Measurements from ENCODE around the gene C19orf67.

C19orf67 gene

DNA sequence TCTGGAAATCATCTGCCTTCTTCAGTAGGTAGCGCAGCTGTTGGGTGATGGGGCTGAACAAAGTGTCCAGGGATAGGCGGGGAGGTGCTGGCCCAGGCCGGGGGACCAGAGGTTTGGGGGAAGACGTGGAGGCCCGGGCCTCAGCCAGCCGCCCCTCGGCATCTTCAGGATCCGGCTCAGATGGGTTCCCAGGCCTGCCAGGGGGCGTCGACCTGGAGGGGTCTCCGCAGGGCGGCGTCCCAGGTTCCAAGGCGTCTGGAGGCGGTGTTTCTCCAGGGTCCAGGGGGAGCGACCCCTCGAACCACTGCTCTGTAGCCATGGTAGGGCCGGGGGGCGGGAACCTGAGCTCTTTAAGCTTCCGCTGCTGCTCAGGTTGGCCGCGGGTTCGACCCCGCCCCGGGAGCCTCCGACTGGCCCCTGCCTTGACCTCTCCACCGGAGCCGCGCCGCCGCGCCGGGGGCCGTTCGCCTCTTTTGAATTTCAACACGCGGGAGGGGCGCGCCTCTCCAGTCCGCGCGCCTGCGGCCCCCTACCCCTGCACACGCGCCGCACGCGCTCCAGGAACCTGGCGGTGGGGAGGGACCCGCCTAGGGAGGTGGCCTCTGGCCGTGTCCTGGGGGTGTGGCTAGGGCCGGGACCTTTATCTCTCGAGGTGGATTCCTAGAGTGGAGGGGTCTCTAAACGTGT lies at the start of gene C19orf67:
Gene C19orf67 (minus strand): TSS at position 475 of the 687 bp plus-strand sequence. CDS start 156 bp downstream, at position 319.
- no peak for DNase-seq (ENCODE audit: low read depth in 2 of 2)

DNA sequence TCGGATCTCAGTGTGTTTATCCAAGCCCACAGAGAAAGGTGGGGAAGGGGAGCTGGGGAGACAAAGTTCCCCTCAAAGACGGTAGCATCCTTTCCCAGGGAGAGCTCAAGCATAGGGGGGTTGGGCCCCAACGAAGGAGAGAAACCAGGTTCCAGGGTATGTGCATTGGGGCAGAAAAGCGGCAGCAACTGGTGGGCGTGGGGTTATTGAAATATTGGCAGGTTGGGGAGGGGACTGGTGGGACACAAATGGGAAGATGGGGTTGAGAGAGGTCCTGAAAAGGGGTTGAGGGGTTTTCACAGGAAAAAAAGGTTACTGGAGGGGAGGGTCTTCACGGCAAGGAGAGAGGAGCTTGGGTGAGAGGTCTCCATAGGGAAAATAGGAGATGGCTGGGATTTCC lies 49.8 kb upstream of the C19orf67 start:
- DNase-seq (ENCODE audit: low read depth in 2 of 2) = no peak

DNA sequence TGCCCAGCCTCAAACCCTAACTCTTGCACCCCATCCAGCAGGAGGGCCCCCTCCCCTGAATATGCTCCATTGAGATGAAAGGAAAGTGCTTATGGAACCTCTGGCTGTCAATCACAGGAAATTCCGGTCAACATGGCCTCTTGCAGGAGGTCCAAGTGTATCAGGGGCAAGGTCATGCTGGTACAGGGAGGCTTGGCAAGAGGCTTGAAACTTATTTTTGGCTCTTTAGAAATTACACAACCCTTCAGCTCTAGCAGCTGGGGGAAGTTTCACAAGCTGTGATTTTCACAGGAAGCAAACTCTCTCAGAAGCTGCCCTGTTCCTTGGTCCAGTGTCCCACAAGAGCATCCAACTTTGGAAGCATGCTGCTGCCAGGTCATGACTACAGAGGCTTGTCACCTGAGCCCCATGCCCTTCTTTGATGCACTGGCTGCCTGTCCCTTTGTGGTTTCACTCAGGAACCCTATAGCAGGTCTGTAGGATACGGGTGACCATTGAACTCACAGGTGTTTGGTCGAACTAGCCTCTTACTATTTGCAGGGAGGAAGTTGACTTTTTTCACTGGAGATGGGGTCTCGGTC lies 42.4 kb upstream of the C19orf67 start:
- DNase-seq (ENCODE audit: low read depth in 2 of 2) = no peak

DNA sequence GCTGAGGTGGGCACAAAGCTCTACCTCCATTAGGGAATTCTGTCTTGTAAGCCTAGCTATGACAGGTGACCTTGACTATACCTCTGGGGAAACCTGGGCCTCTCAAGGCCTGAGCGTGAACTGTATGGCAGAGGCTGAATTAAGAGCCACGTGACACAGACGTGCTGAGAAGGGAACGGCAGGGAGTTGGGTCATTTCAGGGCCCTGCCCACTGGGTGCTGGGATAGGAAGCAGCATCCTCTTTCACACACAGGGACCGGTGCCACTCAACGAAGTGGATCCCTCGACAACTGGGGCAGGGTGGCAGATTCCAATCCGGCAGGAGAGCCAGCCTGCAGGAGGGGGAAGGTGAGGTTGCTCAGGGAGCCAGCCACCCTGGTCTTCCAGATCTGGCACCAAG lies 41.6 kb upstream of the C19orf67 start:
- DNase-seq (ENCODE audit: low read depth in 2 of 2) = no peak

DNA sequence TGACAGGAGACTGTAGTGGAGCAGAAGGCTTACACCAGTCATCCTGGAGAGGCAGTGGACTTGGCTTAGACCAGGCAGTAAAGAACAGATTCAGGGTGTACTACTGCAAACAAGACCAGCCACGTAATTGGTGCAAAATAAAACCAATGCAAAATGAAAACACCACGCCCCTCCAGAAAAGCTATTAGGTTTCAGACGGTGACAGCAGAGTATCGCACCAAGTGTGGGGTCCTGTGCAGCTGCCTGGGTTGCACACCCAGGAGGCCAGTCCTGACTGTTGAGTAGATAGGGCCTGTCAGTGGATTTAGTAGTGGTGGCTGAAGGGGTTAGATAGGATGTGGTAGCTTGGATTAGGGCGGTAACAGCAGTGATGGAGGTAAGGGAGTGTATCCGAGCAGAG lies 37.3 kb upstream of the C19orf67 start:
- no peak for DNase-seq (ENCODE audit: low read depth in 2 of 2)

DNA sequence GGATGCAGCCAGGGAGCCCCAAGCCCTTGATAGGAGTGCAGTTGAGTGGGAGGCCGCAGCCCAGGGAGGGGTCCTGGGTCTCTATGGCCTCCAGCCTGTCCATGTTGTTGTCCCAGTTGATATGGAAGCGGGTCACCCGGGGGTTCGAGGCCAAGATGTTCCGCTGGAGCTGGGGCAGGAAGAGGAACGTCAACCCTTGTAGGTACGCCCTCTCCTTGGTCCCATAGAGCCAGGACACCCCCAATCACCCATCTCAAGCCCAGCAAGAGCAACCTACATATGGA lies 34.9 kb upstream of the C19orf67 start:
- no peak for DNase-seq (ENCODE audit: low read depth in 2 of 2)

DNA sequence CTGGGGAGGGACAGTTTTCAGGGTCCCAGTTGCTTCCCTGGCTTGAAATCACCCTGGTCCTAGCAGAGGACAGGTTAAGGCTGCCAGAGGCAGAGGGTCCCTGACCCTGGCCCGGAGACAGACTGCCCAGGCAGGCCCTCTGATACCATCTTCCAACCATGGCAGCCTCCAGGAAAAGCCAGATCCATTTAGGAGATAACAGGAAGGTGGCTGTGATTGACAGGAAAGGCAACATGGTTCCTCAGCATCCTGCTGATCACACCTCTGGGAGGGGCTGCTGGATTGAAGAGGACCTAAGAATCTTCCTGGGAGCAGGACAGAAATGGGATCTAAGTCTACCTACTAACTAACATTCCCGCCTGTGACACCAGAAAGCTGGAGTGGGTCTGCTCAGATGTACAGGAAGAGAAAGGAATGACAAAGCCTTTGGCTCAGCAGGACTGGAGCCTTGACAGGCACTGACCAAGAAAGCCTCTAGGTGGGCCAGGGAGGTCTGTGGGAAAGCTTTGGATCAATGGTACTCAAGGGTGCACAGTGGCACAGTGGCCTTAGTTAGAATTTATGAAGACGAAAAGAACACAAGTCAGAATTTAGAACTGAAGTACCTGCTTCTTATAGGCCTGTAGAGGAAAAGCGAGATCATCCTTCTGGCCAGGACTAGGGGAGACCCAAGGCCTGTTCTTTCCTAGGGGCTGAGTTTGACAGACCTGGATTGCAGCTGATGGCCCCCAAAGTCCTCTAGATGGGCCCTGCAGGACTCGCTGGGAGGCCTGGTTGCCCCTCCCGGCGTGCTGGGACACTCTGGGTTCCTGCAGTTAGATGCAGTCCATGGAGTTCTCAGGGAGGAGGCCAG lies 34.3 kb upstream of the C19orf67 start:
- DNase-seq (ENCODE audit: low read depth in 2 of 2) = no peak

DNA sequence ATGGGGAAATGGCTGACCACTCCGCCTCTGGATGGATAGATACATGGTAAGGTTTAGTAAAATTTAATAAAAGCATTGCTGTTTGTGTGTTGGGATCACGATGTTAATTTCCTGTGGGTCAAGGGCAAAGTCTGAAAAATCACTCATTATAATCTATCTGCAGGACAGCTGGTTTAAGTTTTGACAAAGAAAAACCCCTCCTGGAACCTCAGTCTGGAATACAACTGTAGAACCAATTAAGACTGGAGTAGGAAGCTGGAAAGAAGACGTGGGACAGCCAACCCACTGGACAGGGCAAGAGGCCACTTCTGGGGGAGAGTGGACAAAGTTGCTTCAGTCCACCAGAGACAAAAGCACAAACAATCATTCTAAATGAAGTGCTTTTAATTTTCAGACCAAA lies 33.6 kb upstream of the C19orf67 start:
- no peak for DNase-seq (ENCODE audit: low read depth in 2 of 2)

DNA sequence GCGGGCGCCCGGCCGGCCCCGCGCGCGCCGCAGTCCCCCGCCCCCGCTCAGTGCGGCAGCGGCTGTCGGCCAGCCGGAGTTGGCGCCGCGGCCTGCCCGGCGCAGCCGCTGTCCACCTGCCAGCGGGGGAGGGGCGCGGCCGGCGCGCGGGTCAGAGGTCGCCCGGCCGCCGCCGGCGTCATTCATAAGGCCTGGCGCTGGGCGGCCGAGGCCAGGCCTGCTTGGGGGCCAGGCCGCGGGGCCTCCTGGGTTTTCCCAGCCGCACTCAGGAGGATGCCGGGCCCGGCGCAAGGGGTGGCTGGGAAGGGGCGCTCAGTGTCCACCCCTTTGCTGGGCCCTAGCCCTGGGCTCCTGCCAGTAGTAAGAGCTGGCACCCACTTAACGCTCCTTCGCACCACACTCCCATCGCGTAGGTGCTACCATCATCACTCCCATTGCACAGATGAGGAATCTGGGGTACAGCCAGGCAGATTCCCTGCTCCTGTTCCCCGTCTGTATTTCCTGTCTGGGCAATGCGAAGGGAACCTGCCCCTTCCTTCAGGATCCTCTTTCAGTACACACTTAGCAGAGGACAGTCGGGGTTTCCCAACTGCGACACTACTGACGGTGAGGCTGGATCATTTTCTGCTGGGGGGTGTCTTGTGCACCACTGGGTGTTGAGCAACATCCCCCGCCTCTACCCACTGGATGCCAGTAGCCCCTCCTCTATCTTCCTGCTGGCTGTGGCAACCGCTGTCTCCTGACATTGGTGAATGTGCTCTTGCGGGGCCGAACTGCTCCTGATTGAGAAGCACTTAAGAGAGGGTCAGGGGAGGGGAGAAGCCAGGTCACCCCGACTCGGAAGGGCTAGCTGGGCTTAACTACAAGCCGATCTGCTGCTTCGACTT lies 32.8 kb upstream of the C19orf67 start:
- DNase-seq (ENCODE audit: low read depth in 2 of 2) = no peak

DNA sequence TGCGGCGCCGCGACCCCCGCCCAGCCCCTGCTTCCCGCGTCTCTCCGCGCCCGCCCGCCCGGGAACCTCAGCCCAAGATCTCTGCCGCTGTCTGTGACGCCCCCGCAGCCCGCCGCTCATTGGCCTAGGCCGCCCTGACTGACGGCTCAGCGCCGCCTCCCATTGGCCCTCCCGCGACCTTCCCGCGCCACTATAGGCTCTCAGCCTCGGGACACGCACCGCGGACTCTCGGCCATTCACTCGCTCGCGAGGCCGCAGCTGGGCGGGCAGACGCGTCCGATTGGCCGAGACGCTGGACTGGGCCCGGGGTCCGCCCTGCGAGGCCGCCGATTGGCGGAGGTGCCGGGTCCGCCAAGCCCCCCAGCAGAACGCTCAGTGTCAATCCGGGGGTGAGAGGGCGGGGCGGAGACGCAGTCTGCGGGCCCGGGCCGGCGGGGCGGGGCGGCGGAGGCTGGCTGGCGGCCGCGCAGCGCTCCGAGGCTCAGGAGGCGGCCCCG lies 32.1 kb upstream of the C19orf67 start, which contains the start of gene PRKACA:
Gene PRKACA (minus strand): TSS at position 95 of the 497 bp plus-strand sequence. CDS start 215 bp downstream, outside the sequence.
- DNase-seq (ENCODE audit: low read depth in 2 of 2) = peak; percentile 94 to 98

DNA sequence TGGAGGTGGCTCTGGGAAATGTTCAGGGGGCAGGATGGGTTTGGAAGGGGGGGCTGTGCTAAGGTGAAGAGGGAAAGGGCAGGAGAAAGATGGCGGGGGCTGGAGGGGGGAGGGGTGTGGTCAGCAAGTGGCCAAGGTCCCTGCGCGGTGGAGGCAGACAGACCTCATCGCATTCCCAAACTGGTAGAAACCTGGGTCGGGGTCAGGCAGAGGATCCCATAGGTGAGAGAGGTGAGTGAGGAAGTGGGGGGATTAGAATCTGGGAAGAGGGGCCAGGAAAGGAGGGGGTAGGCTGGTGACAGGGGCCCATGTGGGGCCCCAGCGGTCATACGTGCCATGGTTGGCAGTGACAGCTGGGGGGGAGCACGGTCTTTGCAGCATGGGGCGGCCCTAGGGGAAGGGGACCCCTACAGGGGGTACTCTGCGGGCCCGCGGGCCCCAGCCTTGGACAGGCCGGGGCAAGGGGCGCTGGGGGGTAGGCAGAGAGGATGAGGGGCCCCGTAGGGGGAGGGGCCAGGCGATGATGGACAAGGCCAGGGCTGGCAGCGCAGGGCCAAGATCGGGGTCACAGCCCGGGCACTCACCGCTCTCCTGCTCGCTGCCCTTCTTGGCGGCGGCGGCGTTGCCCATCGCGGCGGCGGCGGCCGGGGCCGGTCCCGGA lies 31.5 kb upstream of the C19orf67 start:
- no peak for DNase-seq (ENCODE audit: low read depth in 2 of 2)

DNA sequence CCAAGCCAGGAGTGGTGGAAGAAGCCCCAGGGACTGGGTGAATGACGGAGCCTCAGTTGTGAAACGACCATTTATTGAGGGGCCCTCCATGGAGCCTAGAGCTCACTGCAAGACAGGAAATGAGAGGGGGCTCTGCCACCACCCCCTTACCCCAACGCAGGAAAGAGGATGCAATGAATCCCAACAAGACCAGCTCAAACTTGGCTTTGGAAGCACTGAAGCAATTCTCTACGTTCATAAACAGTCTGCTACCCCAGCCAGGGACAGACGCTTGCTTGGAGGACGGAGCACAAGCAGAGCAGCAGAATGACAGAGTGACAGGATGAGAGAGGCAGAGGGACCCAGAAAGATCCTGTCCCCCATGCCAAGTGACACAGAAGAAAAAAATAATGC lies 30.9 kb upstream of the C19orf67 start:
- no peak for DNase-seq (ENCODE audit: low read depth in 2 of 2)

DNA sequence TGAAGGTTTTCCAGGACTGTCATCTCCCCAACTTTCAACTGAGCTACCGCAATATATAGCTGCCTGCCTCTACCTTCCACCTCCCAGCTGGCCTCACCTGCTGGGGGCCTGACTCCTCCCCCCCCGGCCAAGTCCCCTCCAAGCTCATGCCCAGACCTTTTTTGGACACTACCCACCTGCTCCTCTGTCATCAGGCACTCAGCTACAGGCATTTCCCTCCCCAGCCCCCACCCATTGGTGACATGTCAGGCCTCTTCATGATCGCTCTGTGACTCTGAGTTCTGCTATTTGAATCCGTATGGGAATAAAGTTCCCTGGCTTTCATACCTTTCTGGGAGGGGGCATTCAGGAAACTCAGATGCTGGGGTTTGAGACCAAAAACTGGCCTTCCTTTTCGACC lies 30.2 kb upstream of the C19orf67 start:
- DNase-seq (ENCODE audit: low read depth in 2 of 2) = no peak

DNA sequence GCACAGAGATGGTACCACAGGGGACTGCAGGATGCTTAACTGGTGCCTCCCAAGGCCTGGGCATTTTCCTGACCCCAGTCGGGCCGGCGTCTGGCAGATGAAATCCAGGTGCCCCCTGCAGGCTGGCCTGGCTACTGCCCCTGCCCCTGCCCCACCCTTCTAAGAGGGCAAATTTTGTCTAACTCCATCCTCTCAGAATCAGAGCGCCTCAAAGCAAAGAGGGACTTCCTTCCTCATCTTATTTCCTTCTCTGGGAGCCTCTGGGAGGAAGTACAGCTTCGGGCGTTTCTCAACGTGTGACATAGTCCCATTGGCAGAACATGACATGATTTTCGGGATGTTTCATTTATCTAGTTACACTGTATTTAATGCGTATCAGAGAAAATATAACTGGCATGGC lies 29.3 kb upstream of the C19orf67 start:
- no peak for DNase-seq (ENCODE audit: low read depth in 2 of 2)

DNA sequence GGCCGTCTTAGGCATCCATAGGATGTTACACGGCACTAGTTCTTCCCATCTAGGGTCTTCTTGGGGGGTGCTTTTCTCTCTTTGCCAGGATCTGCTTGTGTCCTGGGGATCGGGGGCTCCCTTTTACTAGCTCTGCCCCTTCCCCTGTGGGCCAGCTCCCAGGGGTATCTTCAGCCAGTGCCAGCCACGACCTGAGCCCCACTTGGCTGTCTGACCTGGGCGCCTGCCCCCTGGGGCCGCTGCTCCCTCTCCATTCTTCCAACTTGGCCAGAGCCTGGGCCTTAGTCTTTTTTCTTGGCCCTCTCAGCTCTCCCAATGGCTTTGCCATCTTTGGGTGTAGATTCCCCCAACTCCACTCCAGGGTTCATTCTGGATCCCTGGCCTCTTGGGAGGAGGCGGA lies 28.9 kb upstream of the C19orf67 start:
- DNase-seq (ENCODE audit: low read depth in 2 of 2) = no peak

DNA sequence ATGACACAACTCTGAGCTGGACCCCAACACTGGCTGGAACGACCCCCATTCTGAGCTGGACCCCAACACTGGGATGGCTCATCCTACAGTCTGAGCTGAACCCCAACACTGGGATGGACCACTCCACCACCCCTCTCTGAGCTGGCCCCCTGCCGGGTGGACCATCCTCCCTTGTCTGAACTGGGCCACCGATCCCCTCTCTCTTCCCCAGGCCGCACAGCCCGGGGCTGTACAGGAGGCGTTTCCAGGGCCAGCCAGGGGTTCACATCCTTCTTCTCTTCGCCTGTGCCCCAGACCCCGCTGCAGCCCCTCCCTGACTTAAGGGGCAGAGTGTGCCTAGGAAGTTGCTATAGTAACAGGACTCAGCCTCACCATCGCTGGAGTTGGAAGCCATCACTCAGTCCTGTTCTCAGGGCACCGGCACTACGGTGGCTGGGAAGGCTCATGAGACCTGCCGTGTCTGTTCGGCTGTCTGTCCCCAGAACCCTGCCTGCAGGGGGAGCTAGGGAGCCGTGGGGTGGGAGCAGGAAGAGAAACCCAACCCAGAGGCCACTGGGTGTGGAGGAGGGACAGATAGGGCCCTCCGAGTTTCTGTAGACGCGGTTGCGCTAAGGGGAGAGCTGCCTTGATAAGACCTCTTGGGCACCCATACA lies 28.3 kb upstream of the C19orf67 start:
- no peak for DNase-seq (ENCODE audit: low read depth in 2 of 2)

DNA sequence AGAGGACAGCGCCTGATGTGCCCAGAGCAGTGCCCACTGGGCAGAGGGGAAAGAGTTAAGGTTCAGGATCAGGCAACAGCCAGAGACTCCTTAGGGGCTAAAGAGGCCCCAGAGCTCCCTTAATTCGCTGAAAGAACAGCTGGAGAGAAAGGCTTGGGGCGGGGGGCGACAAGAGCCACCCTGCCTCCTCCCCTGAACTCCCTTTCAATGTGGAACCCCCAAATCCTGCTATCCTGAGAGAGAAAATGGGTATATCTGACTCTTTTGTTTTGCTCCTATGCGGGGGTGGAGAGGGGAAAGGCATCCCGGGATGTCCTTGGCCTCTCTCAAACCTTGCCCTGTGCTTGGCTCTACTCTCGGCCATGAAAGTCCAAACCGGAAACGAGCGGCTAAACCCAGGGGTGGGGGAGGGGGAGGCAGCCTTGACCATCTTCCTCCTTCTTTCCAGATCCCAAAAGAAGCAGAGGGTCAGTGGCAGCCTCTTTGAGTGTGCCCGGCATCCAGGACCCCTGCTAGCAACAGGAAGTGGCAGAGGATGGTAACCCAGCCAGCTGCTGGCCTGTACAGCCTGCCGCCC lies 27.3 kb upstream of the C19orf67 start:
- DNase-seq (ENCODE audit: low read depth in 2 of 2) = no peak

DNA sequence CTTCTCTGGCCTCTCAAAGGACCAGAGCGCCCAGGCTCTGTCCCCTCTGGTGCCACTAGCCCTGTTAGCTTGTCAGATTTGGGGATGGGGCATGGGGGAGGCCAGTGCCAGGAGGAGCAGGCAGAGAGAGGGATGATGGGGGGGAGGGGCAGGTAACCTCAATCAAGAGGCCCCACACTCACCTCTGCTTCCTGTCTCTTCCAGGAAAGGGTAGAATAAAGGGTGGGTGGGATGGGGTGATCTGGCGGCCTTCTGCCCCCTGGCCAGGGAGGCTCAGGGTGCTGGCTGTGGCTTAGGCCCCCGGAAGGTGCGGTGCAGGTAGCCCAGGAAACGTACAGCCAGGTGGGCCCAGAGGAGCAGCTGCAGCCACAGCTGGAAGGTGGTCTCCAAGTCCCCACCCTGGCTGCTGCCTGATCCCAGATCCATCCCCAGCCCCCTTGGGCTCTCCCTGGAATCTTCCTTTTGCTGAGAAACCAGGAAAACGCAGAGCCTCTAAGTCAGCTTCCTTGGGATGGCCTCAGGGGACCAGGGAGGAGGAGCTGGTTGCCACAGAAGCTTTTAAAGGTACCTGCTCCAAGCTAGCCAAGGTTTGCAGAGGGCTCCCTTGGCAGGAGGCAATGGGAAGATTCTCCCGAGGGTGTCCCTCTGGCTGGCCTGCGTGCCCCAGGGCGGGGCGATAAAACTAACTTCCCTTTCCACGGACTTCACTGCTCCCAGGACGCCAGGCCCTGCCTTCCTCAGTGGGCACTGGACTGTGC lies 26.6 kb upstream of the C19orf67 start:
- DNase-seq (ENCODE audit: low read depth in 2 of 2) = no peak

DNA sequence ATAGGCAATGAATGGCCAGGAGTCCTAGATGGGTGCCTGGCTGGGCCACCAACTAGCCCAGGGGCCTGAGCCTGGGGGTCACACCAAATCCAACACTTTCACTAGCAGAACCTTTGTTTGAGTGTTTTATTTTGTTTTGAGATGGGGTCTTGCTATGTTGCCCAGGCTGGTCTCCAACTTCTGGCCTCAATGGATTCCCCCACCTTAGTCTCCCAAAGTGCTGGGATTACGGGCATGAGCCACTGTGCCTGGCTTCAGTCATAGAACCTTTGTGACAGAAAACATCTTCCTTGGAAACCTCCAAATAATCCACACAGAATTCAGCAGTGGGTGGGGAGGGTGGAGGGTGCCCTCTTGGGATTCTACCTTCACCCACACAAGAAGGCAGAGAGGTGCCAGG lies 25.9 kb upstream of the C19orf67 start:
- DNase-seq (ENCODE audit: low read depth in 2 of 2) = no peak

DNA sequence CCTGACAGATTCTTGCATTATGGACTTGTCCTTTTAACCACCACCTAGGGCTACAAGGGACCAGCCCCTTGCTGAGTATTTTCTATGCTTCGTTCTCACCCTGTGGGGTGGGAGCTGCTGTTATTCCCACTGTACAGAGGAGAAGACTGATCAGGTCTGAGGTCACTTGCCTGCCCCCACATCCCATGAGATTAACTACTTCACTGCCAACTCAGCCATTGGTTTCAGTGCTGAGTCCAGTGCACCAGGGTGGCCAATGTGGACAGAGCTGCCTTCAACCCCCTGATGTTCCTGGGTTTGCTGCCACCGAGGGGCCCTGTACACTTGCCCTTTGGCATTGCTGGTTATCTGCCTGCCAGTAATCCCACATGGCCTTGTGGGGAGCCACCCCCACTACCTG lies 25.1 kb upstream of the C19orf67 start:
- DNase-seq (ENCODE audit: low read depth in 2 of 2) = no peak
